HG03342 (cell line): ENCODE results near the gene GNPDA1.

ENCODE experiments used
- ATAC-seq: cut with Tn5 transposase; IDR thresholded peaks from one replicate; pipeline ENCODE4 v1.9.1; 2021; ENCODE audit warnings: mild to moderate bottlenecking, moderate library complexity; ENCODE audit not compliant: unreplicated experiment

Gene GNPDA1

DNA sequence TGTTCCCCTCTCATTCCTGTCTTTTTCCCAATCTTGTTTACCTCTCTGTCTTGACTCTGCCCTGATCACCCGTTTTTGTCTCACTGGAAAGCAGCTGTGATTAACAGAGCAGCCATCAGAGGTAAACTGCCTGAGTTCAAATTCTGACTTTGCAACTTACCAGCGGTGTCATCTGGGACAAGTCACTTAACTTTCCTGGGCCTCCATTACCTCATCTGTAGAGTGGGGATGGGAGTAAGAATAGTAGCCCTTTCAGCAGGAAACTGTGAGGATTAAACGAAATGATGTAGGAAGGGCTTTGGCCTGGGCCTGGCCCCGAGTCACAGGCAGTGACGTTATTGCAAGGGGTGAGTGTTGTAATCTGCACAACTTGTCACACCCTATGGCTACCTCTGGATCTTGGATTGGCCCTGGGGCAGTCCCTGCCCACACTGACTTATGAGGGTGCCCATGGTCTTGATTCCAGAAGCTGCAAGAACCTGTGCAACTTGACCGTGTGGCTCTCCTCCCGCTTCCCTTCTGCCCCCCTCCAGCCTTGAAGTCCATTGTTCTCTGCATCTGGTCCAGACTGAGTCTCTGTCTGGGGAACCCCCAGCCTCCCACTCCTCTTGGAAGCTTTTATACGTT is 54.2 kb downstream of the GNPDA1 start:
- ATAC-seq: no peak

DNA sequence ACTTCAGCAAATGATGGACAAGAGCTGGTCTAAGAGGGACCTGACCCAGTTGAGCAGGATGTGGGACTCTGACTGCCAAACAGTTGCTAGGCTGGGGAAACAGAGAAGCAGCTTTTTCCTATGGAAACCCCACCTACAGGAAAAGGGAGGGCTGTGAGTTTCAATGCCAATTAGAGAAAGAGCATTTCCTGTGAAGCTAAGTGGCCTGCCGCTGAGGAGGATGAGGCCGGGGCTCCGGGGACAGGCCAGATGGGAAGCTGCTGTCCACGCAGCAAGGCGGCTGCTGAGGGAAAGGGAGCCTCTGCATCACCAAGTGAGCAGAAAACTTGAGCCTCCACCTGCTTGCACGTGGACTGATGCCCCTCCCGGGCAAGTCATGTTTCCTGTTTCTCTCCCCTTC is 54.7 kb downstream of the GNPDA1 start, which contains the start of gene PCDH12:
Gene PCDH12, minus strand, starts transcription at position 90 of the 400 bp plus-strand sequence. CDS start 351 bp downstream, outside the sequence.
- ATAC-seq: no peak

DNA sequence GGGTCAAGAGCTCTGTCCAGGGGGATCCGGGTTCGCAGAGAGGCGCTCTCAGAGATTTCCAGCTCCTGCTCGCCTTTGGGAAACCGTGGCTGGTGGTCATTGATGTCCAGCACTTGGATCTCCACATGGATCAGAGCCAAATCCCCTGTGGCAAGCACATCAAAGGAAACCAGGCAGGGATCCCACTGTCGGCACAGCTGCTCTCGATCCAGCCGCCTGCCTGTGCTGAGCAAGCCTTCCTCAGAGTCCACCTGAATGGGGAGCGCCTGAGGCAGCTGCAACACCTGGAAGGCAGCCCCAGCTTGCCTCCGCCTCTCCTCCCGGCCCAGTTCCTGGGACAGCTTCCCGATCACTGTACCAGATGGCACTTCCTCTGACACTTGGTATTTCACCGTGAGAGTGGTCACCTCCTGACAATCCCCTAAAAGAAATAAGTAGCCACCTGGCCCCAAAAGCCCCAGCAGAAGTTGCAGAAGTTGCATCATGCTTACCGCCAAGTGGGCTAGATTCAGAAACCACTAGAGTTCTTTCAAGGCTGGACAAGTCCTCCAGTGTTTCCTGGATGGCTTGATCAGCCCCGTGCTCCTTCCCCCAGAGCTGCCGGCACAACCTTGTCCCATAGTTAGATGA is 55.3 kb downstream of the GNPDA1 start:
- no peak for ATAC-seq

DNA sequence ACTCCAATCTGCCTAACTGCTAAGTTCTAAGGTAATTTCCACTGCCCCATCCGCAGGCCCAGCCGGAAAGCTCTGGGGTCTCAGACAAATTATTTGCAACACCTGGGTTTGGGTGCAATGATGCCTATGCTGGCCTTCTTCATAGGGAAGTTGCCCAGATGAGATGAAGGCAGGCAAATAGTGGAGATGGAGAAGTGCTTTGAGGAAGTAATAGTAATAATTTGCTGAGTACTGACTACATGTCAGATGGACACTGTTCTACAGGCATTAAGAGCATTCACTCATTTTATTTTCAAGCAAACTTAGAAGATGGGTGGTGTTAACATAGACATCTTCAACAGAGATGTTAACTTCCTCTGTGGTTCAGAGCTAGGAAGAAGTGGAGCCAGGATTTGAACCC is 58.6 kb downstream of the GNPDA1 start:
- no peak for ATAC-seq

DNA sequence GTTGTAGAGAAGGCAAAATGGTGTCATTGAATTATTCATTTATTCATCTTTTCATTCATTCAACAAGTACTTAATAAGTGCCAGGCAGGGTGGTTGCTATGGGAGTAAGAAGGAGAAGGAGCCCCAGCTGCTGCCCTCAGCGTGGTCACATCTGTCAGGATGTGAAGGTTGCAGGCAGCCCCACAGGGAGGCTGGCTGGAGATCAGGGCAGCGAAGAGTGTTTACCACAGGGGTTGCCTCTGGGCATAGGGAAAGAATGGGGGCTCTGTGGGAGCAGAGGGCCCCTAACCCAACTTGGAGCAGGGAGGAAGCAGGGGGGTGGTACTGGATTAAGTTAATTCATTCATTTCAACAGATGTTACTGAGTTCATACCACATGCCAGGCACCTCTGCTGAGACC is 60.8 kb downstream of the GNPDA1 start:
- no peak for ATAC-seq

DNA sequence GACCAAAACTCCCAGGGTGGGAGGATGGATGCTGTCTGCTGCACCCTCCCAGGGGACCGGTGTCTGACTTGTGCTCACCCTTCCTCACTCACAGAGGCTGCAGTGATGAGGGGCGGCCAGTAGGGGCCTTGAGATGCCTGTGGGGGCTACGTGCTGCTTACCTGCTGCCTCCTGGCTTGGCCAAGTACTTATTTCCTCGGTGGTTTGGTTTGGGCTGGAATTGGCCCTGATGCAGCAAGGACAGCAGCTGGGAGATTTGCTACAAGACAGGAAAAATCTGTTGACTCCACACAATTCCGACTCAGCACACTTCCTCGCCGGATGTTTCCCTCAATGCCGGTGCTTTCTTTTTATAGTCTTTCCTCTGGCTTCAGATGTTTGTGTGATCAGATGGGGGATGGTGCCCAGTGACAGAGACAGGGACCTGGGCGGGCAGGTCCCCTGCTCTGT is 61.5 kb downstream of the GNPDA1 start:
- ATAC-seq: peak; percentile 97
